Endometrium (tissue), 2 donors: Measurements from ENCODE around the gene MRPL28.
"Not testable (repeated sequence)": the region's sequence is repeated elsewhere in the genome, so short reads cannot be mapped to it uniquely, and the experiment has no call there.

ENCODE experiments used
- FAIRE-seq: peaks from 2 replicates; lab custom pipeline; 2012; peaks lifted over from hg19 to GRCh38; lab: Jason Lieb, UNC
- donor health status: control.
- donor health status: control.

MRPL28 gene

GRCh38 chr16:337975-338575 is 32.3 kb downstream of the MRPL28 start:
- FAIRE-seq, result no peak

GRCh38 chr16:337437-337836 is 32.9 kb downstream of the MRPL28 start:
- no peak for FAIRE-seq

GRCh38 chr16:336269-336668 is 34.1 kb downstream of the MRPL28 start:
- no peak for FAIRE-seq

- not testable (repeated sequence) for FAIRE-seq
Observed at GRCh38 chr16:334861-335632, 35.3 kb downstream of the MRPL28 start.

- not testable (repeated sequence) for FAIRE-seq
Observed at GRCh38 chr16:334164-334832, 36.0 kb downstream of the MRPL28 start.

- FAIRE-seq, result no peak
Observed at GRCh38 chr16:333406-334094, 36.8 kb downstream of the MRPL28 start.

- peak; percentile 46 for FAIRE-seq
Observed at GRCh38 chr16:331181-331814, 39.0 kb downstream of the MRPL28 start.

- no peak for FAIRE-seq
Observed at GRCh38 chr16:330741-331140, 39.6 kb downstream of the MRPL28 start.

GRCh38 chr16:325375-326145 is 44.8 kb downstream of the MRPL28 start:
- FAIRE-seq, result no peak

GRCh38 chr16:324451-325334 is 45.6 kb downstream of the MRPL28 start:
- FAIRE-seq, result no peak

- no peak for FAIRE-seq
Observed at GRCh38 chr16:324201-324450, 46.2 kb downstream of the MRPL28 start.

- no peak for FAIRE-seq
Observed at GRCh38 chr16:322476-323143, 47.7 kb downstream of the MRPL28 start.

- no peak for FAIRE-seq
Observed at GRCh38 chr16:321532-321931, 48.8 kb downstream of the MRPL28 start.

- no peak for FAIRE-seq
Observed at GRCh38 chr16:320206-320605, 50.1 kb downstream of the MRPL28 start.

GRCh38 chr16:318628-319027 is 51.7 kb downstream of the MRPL28 start:
- FAIRE-seq, result no peak

- no peak for FAIRE-seq
Observed at GRCh38 chr16:317583-317982, 52.8 kb downstream of the MRPL28 start.
